Prostate gland (tissue), 2 donors: ENCODE results near the gene L3MBTL4.

ENCODE experiments used
- CTCF ChIP-seq, 4 experiments: fragments of 200-600 bp in 2 of 4; fragments of 450-650 bp in 2 of 4; sonication (generic) in 2 of 4; IDR thresholded peaks; 1 replicate in 3 of 4; 2 replicates in 1 of 4; pipeline ENCODE4 v1.5.1; 2016 to 2019; ENCODE audit warnings: antibody characterized with exemption in 4 of 4, mild to moderate bottlenecking in 2 of 4, moderate library complexity in 2 of 4
- POLR2A ChIP-seq: fragments of 450-650 bp; IDR thresholded peaks from one replicate; pipeline ENCODE4 v1.6.1; 2016; ENCODE audit warnings: antibody characterized with exemption, mild to moderate bottlenecking

GRCh38 chr18:6280211-6280743 is 134.4 kb downstream of the L3MBTL4 start:
- TF ChIP-seq CTCF (IDR thresholded peaks at IDR 0.05) (no peak), POLR2A (no peak)
